Measurements from ENCODE around the gene ERC2.
"Not testable (repeated sequence)": the region's sequence is repeated elsewhere in the genome, so short reads cannot be mapped to it uniquely, and the experiment has no call there.

ERC2 gene

DNA sequence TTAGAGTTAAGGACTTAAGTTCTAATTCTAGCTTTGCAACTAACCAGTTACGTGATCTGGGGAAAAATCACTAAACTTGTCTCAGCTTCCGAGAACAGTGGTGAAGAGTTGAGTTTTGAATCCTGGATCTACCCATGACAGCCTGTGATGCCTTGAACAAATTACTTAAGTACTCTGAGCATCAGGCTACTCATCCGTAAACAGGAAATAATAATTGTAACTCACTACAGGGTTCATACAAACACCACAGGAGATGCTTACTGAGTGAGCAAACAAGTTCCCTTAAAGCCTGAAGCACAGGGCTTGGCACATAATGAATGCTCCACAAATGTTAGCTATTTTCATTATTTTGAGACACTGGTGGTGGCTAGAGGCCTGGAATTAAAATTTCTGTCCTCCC, 158.8 kb downstream of the ERC2 start:
- no peak for DNase-seq (ENCODE audit: low read depth)

DNA sequence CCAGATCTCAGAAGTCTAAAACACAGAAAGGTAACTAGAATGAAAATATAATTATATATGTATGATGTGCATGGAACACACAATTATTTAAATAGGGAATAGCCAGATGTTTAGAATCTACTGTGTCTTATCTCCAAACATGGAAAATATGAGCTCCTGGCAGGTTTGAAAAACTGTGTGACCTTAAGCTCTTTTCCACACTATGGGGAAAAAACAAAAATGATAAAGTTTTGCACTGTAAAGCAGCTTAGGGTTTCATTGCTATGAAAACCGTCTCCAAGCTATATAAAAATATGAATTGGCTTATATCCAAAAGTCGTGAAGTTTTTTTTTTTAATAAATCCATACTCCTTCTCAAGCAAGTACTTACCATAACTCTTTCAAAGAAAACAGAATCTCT, 159.8 kb downstream of the ERC2 start:
- no peak for DNase-seq (ENCODE audit: low read depth)

DNA sequence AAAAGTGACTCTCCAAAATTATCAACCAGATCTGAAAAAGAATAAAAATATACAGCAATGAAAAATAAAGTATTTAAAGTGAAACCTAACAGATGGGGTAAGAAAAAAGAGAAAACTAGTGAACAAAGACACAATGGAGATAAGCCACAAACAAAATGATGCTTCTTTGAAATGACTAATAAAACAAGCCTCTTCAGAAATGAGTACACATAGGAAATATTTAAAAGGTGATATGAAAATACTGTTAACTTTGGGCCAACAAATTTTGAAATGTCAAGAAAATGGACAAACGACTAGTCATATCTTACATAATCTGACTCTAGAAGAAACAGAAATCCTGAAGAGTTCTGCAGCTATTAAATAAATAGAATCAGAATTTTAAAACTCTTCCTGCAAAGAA, 164.2 kb downstream of the ERC2 start:
- DNase-seq (ENCODE audit: low read depth): no peak

DNA sequence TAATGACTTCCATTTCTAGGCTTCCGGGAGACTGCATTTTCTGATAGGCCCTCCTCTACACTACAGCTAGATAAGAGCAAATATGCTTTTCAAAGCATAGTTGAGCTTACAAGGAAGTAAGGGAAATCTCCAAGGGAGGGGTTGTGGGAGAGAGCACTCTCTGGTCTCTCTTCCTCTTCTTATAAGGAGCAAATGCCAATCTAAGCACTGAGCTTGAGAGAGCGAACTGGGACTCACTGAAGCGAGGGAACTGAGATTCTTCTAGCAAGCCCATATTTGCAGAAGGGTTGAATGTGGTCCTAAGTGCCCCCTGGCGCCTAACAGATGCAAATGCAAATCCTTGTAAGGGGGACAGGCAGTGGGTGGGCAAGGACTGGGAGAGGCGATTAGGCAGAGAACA, 164.8 kb downstream of the ERC2 start:
- DNase-seq (ENCODE audit: low read depth): peak; percentile 25

DNA sequence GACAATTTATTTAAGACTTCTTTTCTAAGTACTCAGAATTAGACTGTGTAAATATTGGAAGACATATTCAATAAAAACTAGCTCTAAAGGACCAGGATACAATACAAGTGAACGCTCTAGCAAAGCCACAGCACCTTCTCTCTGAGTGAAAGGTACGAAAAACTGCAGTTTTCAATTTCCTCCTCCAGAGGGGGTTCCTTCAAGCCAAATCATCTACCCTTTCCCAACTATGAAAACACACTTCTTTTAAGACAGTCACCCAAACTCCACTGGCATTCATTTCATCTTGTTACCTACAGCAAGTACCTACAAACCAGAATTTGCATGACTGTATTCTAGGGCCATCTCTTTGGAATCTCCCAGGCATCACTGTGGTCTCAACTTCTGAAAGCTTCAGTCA, 165.8 kb downstream of the ERC2 start:
- DNase-seq (ENCODE audit: low read depth): no peak

DNA sequence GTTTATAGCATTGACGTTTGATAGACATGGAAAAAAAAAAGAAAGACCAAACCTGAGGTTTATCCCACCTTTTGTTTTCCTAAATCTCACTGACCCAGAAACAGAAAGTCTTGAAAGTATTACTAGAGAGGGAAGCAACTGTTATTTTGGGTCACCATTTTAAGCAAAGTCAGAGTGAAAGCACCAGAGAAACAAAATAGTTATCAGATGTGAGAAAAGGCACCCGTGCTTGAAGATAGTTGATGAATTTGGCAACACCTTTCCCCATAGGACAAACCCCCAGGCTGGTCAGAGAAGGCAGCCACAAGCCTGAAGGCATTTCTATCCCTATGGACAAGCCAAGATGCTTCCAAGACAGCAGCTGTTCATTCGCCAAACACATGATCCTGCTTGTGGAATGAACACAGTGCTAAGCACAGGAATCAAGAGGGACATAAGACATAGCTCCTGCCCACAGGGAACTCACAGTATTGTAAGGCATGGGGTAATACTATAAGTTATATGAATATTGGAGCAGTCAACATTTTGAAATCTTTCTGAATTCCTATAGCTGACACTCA, 170.9 kb downstream of the ERC2 start:
- no peak for DNase-seq (ENCODE audit: low read depth)

DNA sequence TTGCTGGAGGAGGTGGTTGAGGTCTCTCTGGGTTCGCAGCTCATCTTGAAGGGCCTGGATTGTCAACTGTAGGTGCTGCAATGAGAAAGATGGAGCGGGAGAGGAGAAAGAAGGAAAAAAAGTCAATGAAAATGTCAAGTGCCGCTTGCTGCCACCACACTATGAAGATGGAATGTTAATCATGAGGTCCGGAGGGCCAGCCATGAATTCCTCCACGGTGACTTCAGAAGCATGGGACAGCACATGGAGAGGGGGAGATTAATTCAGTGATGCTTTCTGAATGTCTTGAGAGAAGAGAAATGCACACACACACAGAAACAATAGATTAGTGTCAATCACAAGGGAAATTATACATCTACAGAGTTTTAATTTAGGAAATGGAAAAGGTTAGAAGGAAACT, 171.9 kb downstream of the ERC2 start:
- no peak for DNase-seq (ENCODE audit: low read depth)

DNA sequence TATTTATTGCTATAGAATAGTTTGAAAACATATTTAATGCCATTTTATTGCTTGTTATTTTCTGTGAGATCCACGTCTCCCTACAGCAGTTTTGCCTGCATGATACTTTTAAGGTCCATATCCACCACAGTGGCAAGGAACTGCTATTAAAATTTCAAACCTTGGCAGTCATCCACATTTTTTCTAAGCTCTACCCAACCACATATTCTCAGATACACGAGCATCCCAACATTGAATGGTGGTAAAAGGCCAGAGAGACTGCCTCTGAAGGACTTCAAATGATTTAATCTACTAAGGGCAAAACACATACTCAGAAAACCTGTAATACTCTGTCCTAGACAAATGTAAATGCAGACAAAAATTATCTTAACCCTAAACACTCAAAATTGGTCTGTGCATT, 173.1 kb downstream of the ERC2 start:
- DNase-seq (ENCODE audit: low read depth): no peak

DNA sequence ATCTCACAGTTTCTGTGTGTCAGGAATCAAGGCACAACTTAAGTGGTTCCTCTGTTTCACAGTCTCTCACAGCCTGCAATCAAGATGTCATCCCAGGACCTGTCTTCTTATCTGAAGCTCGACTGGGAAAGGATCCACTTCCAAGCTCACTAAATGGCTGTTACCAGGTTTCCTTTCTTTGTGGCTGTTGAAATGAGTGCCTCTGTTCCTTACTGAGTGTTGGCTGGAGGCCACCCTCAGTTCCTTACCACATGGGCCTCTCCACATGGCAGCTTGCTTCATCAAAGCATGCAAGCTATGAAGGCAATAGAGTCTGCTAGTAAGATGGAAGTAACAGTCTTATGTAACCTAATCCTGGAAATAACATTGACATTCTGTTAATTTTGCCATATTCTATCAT, 174.0 kb downstream of the ERC2 start:
- no peak for DNase-seq (ENCODE audit: low read depth)

DNA sequence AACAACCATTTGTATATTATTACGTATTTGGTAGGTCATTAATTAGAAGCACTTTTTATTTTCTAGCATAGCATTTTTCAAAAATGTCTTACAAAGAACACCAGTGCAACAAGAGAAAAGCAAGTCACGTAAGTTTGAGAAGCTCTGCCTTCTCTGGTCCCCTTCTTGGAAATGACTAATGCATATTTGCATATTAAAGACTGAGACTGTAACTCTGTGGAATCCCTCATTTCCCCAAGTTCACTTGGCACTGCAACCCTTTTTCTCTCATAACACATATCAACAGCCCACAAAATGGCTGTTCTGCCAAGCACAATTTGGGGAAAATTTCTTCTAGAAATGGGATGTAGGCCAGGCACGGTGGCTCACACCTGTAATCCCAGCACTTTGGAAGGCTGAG, 176.3 kb downstream of the ERC2 start:
- DNase-seq (ENCODE audit: low read depth): no peak

DNA sequence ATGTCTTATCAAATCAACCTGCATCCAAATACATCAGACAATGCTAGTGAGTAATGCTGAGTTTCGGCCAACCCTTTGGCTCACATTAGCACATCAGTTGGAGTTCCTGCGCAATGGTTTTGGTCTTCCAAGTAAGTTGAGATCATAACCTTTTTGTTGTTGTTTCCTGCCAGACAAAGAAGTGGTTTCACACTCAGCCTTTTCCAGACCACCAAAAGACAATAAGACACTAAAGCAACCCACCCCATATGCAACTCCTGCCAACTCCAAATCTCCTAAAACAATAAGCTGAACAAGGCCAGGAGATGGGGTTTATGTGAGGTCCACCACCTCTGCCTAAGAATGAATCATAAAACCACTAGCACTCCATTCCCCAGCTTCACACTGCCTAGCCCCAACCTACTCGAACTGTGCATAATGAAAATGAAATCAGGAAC, 177.0 kb downstream of the ERC2 start:
- peak; percentile 59 for DNase-seq (ENCODE audit: low read depth)

DNA sequence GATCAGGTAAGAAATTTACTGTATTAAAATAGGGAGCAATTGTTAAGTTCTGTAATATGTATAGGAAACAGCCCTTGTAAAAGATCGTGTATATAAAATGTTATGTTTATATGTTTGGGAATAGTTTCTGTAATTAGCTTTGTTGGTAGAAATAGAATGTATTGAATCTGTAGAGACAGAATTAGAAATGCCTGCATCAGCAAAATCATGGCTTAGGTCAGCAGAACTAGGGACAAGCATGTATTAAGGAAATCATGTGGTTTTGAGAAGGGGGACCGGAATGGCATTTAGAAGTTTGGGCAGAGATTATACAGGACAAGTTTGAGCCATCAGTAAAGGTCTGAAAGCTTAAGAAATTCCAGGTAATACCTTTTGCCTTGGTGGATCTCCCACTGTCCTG, 177.9 kb downstream of the ERC2 start:
- DNase-seq (ENCODE audit: low read depth): no peak

DNA sequence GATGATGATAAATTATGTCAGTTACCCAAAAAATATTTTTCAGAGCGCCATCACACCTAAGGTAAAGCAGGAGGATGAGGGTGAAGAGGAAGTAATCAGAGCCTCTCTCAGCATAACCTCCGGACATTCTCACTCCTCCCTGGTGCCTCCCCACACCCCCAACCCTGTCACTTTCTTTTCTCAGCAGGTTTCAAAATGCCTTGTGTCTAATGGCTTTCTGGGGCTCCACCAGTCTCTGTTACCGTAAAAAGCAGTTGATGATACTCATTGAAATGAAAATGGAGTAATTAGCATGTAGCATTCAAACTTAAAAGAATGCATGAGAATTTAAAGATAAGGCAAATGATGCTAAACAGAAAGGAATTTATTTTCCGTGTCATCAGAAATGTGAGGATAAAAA, 180.0 kb downstream of the ERC2 start:
- no peak for DNase-seq (ENCODE audit: low read depth)

DNA sequence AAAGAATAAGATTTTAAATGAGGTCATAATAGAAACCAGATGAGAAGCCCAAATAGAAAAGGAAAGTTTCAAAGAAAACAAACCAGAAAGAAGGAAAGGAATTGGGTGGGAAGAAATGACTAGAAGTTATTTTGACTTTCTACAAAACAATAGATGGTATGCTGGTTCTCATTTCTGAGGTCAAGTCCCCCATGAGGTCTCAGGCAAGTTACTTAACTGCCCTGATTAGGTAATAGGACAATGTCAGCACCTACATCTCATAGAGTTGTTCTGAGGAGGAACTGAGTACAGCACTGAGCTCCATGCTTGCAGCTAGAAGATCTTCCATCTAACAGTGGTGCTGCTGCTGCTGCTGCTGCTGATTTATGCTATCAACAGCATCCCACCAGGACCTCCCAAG, 185.9 kb downstream of the ERC2 start:
- DNase-seq (ENCODE audit: low read depth): no peak

DNA sequence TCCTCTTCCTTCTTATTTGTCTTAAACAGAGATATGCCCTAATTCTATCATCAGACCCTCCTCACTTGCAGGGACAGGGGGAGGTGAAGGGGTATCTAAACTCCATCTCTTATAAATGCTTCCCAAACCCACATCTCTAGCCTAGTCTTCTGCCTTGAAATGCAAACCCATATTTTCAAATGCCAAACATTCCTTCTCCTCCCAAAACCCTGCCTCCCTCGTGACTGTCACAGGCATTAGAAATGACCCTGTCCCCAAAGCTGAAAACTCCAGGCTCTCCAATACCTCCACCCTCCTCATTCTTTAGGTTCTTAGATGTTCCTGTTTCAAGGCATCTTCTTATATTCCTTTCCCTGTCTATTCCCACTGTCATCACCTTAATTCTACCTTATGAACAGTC, 191.0 kb downstream of the ERC2 start:
- no peak for DNase-seq (ENCODE audit: low read depth)

DNA sequence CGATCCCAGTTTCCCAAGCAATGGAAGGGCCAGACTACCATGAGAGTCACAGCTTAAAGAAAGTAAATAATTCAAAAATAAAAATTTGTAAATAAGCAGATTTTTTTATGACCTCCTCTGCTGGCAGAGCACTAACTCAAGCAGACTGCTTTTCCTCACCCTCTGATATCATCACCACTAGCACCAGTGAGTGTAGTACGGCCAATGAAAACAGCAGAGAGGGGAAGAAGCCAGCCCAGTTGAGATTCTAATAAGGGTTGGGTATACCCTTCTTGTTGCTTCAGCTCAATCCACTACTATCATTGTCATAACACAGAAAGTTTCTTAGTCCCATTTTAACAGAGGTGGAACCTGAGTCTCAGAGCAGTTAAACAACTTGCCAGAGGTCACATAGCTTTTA, 193.1 kb downstream of the ERC2 start:
- no peak for DNase-seq (ENCODE audit: low read depth)

DNA sequence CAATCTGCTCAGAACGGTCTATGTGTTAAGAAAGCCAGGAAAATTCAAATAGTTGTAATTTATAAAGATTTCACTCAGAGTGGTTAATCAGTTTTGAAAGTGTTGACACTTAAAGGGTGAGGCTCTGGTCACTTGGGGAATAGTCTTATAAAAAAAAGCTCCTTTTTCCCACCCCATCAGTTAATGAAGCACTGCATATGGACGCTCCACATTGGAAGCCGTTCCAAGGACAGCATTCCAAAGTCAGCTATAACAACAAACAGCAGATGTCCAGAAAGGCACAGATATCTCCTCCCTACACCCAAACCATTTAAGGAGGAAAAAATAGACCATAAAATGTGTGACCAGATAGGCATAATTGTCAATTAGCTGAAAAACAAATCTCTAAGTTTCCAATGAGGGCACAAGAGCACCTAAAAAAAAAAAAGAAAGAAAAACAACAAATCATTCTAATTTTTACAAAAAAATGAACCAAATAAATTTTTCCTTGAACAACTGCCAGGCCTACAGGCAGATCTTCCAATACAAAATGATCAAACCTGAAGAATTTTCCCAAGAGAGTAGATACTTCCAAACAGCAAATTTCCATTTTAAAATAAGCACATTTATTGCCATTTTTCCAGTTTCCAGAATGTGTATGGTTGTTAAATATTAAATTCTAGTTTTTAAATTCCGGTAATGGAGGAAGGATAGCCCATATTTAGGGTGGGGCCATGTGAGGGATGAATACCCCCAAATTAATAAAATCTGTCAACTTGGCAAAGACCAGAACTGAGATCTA, 198.3 kb downstream of the ERC2 start:
- DNase-seq (ENCODE audit: low read depth): no peak

DNA sequence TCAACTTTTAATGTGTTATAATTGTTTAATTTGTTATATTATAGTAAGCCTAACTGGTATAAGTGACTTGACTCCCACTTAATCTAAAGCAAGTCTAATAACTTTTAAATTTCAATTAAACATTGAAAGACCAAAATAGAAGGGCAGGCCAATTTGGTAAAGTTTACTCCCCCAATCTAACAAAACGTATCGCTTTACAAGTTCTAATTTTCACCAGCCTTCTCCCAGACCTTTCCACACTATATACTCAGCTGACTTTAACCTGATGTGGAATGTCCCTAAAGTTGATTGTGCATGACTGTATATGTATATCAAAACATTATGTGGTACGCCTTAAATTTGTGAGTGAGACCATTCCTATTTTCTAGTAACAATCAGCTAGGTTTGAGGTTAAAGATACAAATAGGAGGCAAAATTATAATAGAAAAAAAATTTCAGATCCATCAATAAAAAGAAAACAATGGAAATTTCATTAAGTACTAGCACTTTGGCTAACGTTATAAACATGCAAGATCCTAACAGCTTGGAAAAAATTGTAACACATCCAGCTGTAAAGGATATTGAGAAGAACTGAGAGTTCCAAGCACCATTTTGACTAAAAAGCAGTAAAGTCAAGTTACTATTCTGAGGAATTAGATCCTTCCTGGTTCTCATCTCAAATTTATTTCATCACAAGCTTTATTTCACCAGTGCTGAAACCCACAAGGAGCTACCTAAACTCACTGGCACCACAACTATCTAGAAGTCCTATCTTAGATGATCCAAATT, 199.5 kb downstream of the ERC2 start:
- no peak for DNase-seq (ENCODE audit: low read depth)

DNA sequence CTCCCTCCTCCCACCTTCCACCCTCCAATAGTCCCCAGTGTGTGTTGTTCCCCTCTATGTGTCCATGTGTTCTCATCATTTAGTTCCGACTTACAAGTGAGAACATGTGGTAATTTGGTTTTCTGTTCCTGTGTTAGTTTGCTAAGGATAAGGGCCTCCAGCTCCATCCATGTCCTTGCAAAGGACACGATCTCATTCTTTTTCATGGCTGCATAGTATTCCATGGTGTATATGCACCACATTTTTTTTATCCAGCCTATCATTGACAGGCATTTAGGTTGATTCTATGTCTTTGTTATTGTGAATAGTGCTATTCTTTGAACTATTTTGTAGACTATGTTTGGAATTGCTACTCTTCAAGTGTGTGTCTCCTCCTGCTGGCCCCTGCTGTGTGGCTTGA, 206.4 kb downstream of the ERC2 start:
- DNase-seq (ENCODE audit: low read depth): not testable (repeated sequence)

DNA sequence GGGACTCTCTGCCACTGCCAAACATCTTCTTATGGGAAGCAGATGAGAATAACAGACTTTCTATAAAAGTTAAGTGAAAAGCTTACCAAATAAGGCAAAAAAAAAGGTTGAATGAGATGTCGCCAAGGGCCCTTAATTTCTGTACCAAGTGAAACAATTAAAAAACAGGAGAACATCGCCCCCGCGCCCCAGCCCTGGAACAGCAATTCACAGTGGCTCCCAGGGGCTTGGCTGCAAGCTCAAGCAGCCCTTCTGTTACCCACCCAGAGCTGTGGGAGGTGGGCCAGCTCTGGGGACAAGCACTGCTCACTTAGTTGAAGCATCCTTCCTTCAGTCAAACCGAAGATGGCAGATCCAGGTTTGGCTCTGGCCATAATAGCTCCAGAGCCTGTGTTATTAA, 208.0 kb downstream of the ERC2 start:
- no peak for DNase-seq (ENCODE audit: low read depth)

DNA sequence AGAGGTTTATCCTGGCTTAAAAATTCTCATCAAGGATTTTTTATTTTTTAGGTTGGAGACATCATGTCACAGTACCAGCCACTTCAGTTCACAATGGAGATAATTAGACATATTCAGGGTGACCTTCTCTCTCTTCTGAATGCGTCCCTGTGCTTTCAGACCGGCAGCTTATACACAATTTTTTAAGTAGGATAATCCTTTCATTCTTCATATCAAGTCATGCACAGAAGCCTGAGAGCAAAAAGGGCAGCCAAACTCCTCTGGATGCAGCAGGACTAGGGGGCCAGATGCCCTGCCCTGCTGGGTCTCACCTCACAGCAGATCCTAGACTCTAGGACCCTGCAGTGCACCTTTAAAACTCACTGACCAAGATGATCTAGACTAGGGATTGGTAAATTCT, 210.4 kb downstream of the ERC2 start:
- no peak for DNase-seq (ENCODE audit: low read depth)

DNA sequence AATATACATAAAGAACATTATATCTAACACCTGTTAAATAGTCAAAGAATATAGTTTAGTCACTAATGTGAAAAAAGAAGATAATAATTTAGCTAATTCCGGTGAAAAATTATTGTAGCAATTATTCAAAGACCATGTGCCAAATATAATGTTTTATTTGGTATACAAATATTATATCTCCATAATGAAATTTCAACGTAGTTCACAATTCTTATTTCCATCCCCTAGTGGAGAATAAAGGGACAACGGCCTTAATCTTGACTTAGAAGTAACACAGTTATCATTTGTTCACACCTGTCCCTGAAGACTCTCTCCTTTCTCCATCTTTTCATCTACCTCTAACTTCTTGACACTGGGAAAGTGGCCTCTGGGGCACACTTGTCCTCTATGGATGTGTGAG, 213.4 kb downstream of the ERC2 start:
- no peak for DNase-seq (ENCODE audit: low read depth)

DNA sequence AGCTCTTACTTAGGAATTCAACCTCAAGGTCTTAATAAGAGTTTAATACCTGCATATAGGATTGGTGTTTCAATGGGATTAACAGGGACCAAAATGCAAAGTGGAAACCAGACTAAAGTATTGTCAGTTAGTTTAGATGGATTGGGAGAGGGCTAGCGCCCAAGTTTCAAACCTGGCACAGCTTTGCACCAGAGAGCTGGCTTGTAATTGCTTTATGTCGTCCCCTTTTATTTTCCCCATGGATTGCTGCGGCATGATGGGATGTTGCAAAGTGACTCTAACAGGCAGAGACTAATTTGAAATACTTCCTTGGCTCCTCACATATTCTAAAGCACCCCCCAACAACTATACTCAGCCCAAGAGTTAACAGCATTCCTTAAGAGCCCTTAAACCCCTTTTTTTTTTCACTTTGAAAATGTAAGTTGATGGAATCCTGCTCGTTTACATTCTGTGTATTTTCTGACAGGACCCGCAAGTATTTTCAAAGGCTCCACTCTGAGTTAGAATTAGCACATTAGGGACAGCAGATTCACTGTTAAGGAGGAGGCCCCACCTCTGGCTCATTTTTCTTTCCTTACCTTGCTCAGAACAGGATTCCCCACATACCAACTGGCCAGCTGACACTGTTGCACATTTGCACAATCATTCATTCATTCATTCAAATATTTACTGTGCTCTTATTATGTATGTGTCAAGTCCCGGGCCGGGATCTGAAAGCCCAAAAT, 214.2 kb downstream of the ERC2 start:
- DNase-seq (ENCODE audit: low read depth): no peak

All from stromal cell of bone marrow (primary cell).